H9 (cell line): ENCODE data around the gene RABL6. TPM values are rescaled to one million over a fixed set of nuclear protein-coding genes. Genes with fewer than 3 reads are reported as not detected.

Source experiments
- DNase-seq: peaks from one replicate; pipeline ENCODE4 v3.0.0-alpha.2; 2017
- H2AFZ ChIP-seq: one replicate; pipeline ENCODE4 v1.6.1; 2013; ENCODE audit warnings: mild to moderate bottlenecking, low read length, control low read depth, moderate library complexity
- H2AK5ac ChIP-seq: 2 replicates; pipeline ENCODE4 v1.6.1; 2013; ENCODE audit warnings: low read length, control low read depth, mixed read lengths; ENCODE audit not compliant: insufficient read length
- H2BK120ac ChIP-seq: one replicate; pipeline ENCODE4 v1.6.1; 2013; ENCODE audit warnings: low read depth, mild to moderate bottlenecking, low read length, control low read depth, inconsistent platforms; ENCODE audit not compliant: poor library complexity, severe bottlenecking
- H2BK12ac ChIP-seq: 2 replicates; pipeline ENCODE4 v1.6.1; 2013; ENCODE audit warnings: low read length, control low read depth, mixed read lengths, low read depth; ENCODE audit not compliant: insufficient read length
- H2BK15ac ChIP-seq: 2 replicates; pipeline ENCODE4 v1.6.1; 2013; ENCODE audit warnings: low read depth, low read length, control low read depth
- H2BK20ac ChIP-seq: one replicate; pipeline ENCODE4 v1.6.1; 2013; ENCODE audit warnings: low read depth, mild to moderate bottlenecking, low read length, control low read depth, inconsistent platforms; ENCODE audit not compliant: poor library complexity, severe bottlenecking
- H2BK5ac ChIP-seq: 2 replicates; pipeline ENCODE4 v1.6.1; 2013; ENCODE audit warnings: low read length, control low read depth, mixed read lengths; ENCODE audit not compliant: insufficient read length
- H3K14ac ChIP-seq: 2 replicates; pipeline ENCODE4 v1.6.1; 2013; ENCODE audit warnings: low read length, control low read depth; ENCODE audit not compliant: insufficient read depth
- H3K18ac ChIP-seq: 2 replicates; pipeline ENCODE4 v1.6.1; 2013; ENCODE audit warnings: low read depth, mild to moderate bottlenecking, mixed read lengths, low read length, control low read depth; ENCODE audit not compliant: insufficient read length
- H3K23ac ChIP-seq: 2 replicates; pipeline ENCODE4 v1.6.1; 2013; ENCODE audit warnings: low read length, control low read depth, mixed read lengths, low read depth; ENCODE audit not compliant: insufficient read length
- H3K23me2 ChIP-seq: 2 replicates; pipeline ENCODE4 v1.6.1; 2013; ENCODE audit warnings: low read depth, mild to moderate bottlenecking, mixed read lengths, low read length, control low read depth; ENCODE audit not compliant: insufficient read length, poor library complexity, severe bottlenecking
- H3K27ac ChIP-seq: 2 replicates; pipeline ENCODE4 v1.5.1; 2013; ENCODE audit warnings: low read length, control low read depth, mixed read lengths, low read depth; ENCODE audit not compliant: insufficient read length
- H3K27me3 ChIP-seq: 2 replicates; pipeline ENCODE4 v1.6.1; 2013; ENCODE audit warnings: low read length, control low read depth, inconsistent platforms; ENCODE audit not compliant: insufficient read depth
- H3K4ac ChIP-seq: 2 replicates; pipeline ENCODE4 v1.6.1; 2013; ENCODE audit warnings: low read depth, mild to moderate bottlenecking, control low read depth, inconsistent platforms, low read length, moderate library complexity
- H3K4me1 ChIP-seq: 2 replicates; pipeline ENCODE4 v1.6.1; 2013; ENCODE audit warnings: low read length, control low read depth, inconsistent platforms; ENCODE audit not compliant: insufficient read depth
- H3K4me2 ChIP-seq: 2 replicates; pipeline ENCODE4 v1.6.1; 2013; ENCODE audit warnings: low read length, control low read depth, mixed read lengths; ENCODE audit not compliant: insufficient read length, insufficient read depth
- H3K56ac ChIP-seq: 2 replicates; pipeline ENCODE4 v1.6.1; 2013; ENCODE audit warnings: low read depth, mild to moderate bottlenecking, mixed read lengths, low read length, control low read depth; ENCODE audit not compliant: insufficient read length
- H3K79me1 ChIP-seq: 2 replicates; pipeline ENCODE4 v1.6.1; 2013; ENCODE audit warnings: low read depth, mild to moderate bottlenecking, moderate library complexity, low read length, control low read depth, inconsistent platforms; ENCODE audit not compliant: insufficient read depth, poor library complexity, severe bottlenecking
- H3K79me2 ChIP-seq: 2 replicates; pipeline ENCODE4 v1.6.1; 2013; ENCODE audit warnings: low read length, control low read depth, inconsistent platforms; ENCODE audit not compliant: insufficient read depth
- H3K9ac ChIP-seq: 2 replicates; pipeline ENCODE4 v1.6.1; 2013; ENCODE audit warnings: low read length, control low read depth, mixed read lengths; ENCODE audit not compliant: insufficient read length; ENCODE audit errors: extremely low read depth
- H3K9me3 ChIP-seq: one replicate; pipeline ENCODE4 v1.6.1; 2013; ENCODE audit warnings: low read depth, low read length, inconsistent platforms; ENCODE audit not compliant: control insufficient read depth
- H3T11ph ChIP-seq: one replicate; pipeline ENCODE4 v1.6.1; 2013; ENCODE audit warnings: mild to moderate bottlenecking, low read length, control low read depth, inconsistent platforms
- H4K20me1 ChIP-seq: one replicate; pipeline ENCODE4 v1.6.1; 2013; ENCODE audit not compliant: control insufficient read depth, insufficient read length, insufficient read depth
- H4K5ac ChIP-seq: 2 replicates; pipeline ENCODE4 v1.6.1; 2013; ENCODE audit warnings: low read depth, mild to moderate bottlenecking, mixed read lengths, low read length, control low read depth; ENCODE audit not compliant: insufficient read length
- H4K8ac ChIP-seq: replicated peaks from 2 replicates; pipeline ENCODE4 v1.6.1; 2013; ENCODE audit warnings: low read length, control low read depth, mixed read lengths, low read depth; ENCODE audit not compliant: insufficient read length
- H4K91ac ChIP-seq: 2 replicates; pipeline ENCODE4 v1.6.1; 2013; ENCODE audit warnings: low read depth, mild to moderate bottlenecking, moderate library complexity, mixed read lengths, low read length, control low read depth; ENCODE audit not compliant: insufficient read length
- H3K27ac Mint-ChIP-seq, 3 experiments: 2 replicates in 2 of 3; 3 replicates in 1 of 3; pipeline ENCODE4 v1.8.0; 2020 to 2021; ENCODE audit warnings: mixed read lengths in 3 of 3, mild to moderate bottlenecking in 1 of 3, moderate library complexity in 1 of 3
- H3K27me3 Mint-ChIP-seq: 2 replicates; pipeline ENCODE4 v1.8.0; 2021; ENCODE audit warnings: low read depth, mild to moderate bottlenecking, moderate library complexity, mixed read lengths
- H3K36me3 Mint-ChIP-seq, 3 experiments: 2 replicates in 2 of 3; 3 replicates in 1 of 3; pipeline ENCODE4 v1.8.0; 2020 to 2021; ENCODE audit warnings: low read depth in 3 of 3, mixed read lengths in 3 of 3; ENCODE audit not compliant: insufficient read depth in 1 of 3
- H3K4me1 Mint-ChIP-seq, 2 experiments: 2 replicates each; pipeline ENCODE4 v1.8.0; 2020; ENCODE audit warnings: mixed read lengths in 2 of 2
- H3K4me3 Mint-ChIP-seq, 2 experiments: 2 replicates in 1 of 2; 3 replicates in 1 of 2; pipeline ENCODE4 v1.8.0; 2020 to 2021; ENCODE audit warnings: mild to moderate bottlenecking in 2 of 2, mixed read lengths in 2 of 2, moderate library complexity in 1 of 2
- H3K9me3 Mint-ChIP-seq, 2 experiments: 2 replicates in 1 of 2; 3 replicates in 1 of 2; pipeline ENCODE4 v1.8.0; 2020; ENCODE audit warnings: mild to moderate bottlenecking in 2 of 2, mixed read lengths in 2 of 2, moderate library complexity in 1 of 2
- CTCF ChIP-seq: fragments of 200-600 bp; sonication (generic); conservative IDR thresholded peaks from 3 replicates; pipeline ENCODE4 v1.8.0; 2021; ENCODE audit warnings: antibody characterized with exemption, mild to moderate bottlenecking
- WGBS: extraction: QIAGEN DNeasy Blood & Tissue Kit; methylation state at CpG from one replicate; pipeline ENCODE4 v1.1.7; 2013; ENCODE audit warnings: missing lambda C conversion rate, low lambda C conversion rate, mixed read lengths; ENCODE audit not compliant: insufficient read length; ENCODE audit errors: extremely low coverage; 5-methylcytosine and 5-hydroxymethylcytosine counted together
- total RNA-seq: library from RNA; stranded (reverse); gene quantifications from 2 replicates; pipeline ENCODE4 v1.2.1, GENCODE V29; 2021

The RABL6 gene
- total RNA-seq, 1 experiment from 2014 or later = 108 TPM

GRCh38 chr9:136798708-136799078, 9.1 kb upstream of the RABL6 start:
- Histone ChIP-seq H4K91ac (no peak overlapping the region), H4K8ac (no peak overlapping the region), H3K14ac (no peak overlapping the region; the same call in 1 of the 2 replicates), H3K27ac (no peak overlapping the region), H2AK5ac (no peak overlapping the region), H3K56ac (no peak overlapping the region), H3K4me1 (no peaks in the 10 kb centered on the region; the same call in 1 of the 2 replicates), H3T11ph (no peak overlapping the region), H3K79me1 (no peaks in the 10 kb centered on the region), H2BK120ac (no peak overlapping the region), H3K18ac (no peak overlapping the region), H3K4me2 (no peak overlapping the region), H2AFZ (no peak overlapping the region), H2BK20ac (no peak overlapping the region), H3K23me2 (peaks cover 15% of the 10 kb centered on the region), H2BK15ac (no peak overlapping the region), H4K20me1 (no peaks in the 10 kb centered on the region), H3K27me3 (no peaks in the 10 kb centered on the region; the same call in 1 of the 2 replicates), H4K5ac (no peak overlapping the region), H2BK12ac (no peak overlapping the region), H3K23ac (no peak overlapping the region), H3K9ac (no peak overlapping the region), H3K9me3 (no peaks in the 10 kb centered on the region), H3K4ac (no peak overlapping the region), H2BK5ac (no peak overlapping the region), H3K79me2 (no peaks in the 10 kb centered on the region)
- H3K4me3 Mint-ChIP-seq = peak overlapping the region in 1 of 2 experiments; percentile 51; a peak in 1 of 5 replicates
- H3K9me3 Mint-ChIP-seq = no peaks in the 10 kb centered on the region
- no peak for TF ChIP-seq CTCF
- H3K4me1 Mint-ChIP-seq = peaks cover 20 to 31% of the 10 kb centered on the region in 2 experiments
- peaks cover 44% of the 10 kb centered on the region for H3K27me3 Mint-ChIP-seq
- H3K27ac Mint-ChIP-seq = no peak overlapping the region
- no CpG with 5 or more reads among the region's 6 CpGs for WGBS
- peaks cover 0 to 5% (median 3%) of the 10 kb centered on the region in 3 experiments; a peak in 3 of 7 replicates for H3K36me3 Mint-ChIP-seq
- no peak for DNase-seq
